GM21447 (cell line): ENCODE data around the gene KAT5.
A peak's percentile ranks its signal among the peaks of the same experiment; 100 is the strongest.
"Not testable (repeated sequence)": the region's sequence is repeated elsewhere in the genome, so short reads cannot be mapped to it uniquely, and the experiment has no call there.

Experiments
- ATAC-seq: cut with Tn5 transposase; IDR thresholded peaks from one replicate; pipeline ENCODE4 v1.9.1; 2021; ENCODE audit not compliant: unreplicated experiment

KAT5 gene

DNA sequence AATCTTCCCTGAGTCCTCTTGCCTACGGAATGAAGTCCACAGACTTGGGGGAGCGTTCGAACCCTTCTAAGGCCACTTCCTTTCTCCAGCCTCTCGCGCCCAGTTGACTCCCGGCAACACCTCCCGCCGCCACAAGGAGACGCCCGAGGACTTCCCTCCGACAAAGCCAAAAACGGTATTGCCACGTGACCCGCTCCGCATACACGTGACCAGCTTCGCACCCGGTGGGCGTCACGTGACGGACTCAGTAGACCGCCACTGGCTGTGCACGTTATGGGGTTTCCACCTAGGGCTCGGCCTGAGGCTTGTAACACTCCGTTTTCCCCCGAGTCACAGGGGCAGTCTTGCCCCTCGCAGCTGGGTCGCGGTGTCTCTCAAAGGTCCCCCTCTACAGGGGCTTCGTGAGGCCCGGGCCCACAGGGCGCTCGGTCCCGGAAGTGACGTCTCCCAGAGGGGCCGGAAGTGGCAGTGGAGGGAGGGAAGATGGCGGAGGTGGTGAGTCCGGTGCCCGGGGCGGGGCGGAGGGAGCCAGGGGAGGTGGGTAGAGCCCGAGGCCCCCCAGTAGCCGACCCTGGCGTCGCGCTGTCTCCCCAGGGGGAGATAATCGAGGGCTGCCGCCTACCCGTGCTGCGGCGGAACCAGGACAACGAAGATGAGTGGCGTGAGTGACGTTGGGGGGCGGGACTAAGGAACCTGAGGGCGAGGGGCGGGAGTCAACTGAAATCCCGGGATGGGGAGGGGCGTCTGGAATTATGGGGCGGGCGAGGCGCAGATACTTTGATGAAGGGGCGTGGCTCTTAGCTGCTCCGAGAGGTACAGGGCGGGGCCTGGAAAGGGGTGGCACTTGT is at the start of gene KAT5:
KAT5 (plus strand) TSS at position 468 of the 848 bp plus-strand sequence; CDS start at position 484, 16 bp downstream.
- ATAC-seq: peak; percentile 78

GRCh38 chr11:65662799-65663638 is 49.0 kb upstream of the KAT5 start, which contains the start of gene RELA:
TSS of gene RELA (minus strand) at chr11:65662916. CDS start at chr11:65662832, 84 bp downstream.
- ATAC-seq: peak; percentile 71

GRCh38 chr11:65663639-65664200 is 48.3 kb upstream of the KAT5 start:
- peak; percentile 22 for ATAC-seq

GRCh38 chr11:65672180-65672860 is 39.7 kb upstream of the KAT5 start:
- no peak for ATAC-seq

DNA sequence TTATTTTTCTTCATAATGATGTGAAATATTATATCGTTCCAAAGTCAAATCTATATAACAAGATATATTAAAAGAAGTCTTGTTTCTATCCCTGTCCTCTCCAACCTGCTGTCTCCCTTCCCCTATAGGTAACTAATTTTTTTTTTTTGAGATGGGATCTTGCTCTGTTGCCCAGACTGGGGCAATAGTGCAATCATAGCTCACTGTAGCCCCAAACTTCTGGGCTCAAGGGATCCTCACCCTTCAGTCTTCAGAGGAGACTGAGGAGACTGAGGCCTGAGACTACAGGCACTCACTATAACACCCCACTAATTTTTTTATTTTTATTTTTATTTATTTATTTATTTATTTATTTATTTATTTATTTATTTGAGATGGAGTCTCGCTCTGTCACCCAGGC is 39.1 kb upstream of the KAT5 start:
- no peak for ATAC-seq

GRCh38 chr11:65680192-65680743 is 31.8 kb upstream of the KAT5 start:
- ATAC-seq: no peak

- not testable (repeated sequence) for ATAC-seq
Observed at GRCh38 chr11:65683480-65683879, 28.6 kb upstream of the KAT5 start.

GRCh38 chr11:65685981-65686380 is 26.1 kb upstream of the KAT5 start:
- ATAC-seq: no peak

- not testable (repeated sequence) for ATAC-seq
Observed at GRCh38 chr11:65691847-65692246, 20.2 kb upstream of the KAT5 start.

- ATAC-seq: no peak
Observed at GRCh38 chr11:65692367-65692766, 19.7 kb upstream of the KAT5 start.

DNA sequence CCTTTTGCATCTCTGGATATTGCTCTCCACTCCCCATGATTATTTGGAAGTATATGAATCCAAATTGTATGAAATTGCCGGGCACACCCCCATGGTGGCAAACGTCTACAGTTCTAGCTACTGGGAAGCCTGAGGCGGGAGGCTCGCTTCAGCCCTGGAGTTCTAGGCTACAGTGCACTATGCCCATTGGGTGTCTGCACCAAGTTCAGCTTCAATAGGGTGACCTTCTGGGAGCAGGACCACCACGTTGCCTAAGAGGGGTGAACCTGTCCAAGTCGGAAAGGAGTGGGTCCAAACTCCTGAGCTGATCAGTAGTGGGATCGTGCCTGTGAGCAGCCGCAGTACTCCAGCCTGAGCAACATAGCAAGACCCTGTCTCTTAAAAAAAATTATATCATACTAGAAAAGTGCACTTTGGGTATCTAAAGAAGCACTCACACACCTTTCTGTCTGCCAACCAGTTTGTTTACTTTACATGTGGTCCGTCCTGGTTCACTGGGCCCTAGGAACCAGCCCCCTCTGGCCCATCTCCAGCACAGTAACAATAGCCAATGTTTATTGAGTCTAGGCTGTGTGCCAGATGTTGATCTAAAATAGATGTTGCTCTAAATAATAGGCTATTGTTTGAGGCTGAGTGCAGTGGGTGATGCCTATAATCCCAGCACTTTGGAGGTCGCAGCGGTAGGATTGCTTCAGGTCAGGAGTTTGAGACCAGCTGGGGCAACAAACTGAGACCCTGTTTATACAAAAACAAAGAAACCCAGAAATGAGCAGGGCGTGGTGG is 16.4 kb upstream of the KAT5 start:
- no peak for ATAC-seq

GRCh38 chr11:65696802-65697552 is 15.1 kb upstream of the KAT5 start:
- ATAC-seq: no peak

DNA sequence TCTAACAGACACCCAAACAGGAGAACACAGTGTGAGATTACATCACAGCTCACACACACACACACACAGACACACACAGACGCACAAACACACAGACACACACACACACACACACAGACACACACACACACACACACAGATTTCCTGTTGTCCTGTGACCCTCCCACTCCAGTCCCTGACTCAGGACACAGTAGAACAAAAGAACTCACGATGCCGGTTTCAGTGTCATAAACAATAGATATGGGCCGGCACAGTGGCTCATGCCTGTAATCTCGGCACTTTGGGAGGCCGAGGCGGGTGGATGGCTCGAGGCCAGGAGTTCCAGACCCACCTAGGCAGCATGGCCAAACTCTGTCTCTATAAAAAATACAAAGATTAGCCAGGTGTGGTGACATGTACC is 13.8 kb upstream of the KAT5 start:
- no peak for ATAC-seq

DNA sequence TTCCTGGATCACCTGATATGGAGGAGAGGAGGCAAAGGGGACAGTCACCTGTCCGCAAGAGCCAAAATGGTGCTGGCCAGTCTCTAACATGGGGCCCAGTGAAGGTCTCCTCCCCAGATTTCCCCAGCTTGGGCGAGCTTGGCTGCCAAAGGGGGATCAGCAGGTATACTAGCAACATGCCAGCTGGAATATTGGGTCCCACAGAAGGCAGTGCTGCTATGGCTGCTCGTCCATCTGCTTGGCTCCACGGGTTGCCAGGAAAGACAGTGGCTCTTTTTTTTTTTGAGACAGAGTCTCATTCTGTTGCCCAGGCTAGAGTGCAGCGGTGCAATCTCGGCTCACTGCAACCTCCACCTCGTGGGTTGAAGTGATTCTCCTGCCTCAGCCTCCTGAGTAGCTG is 12.7 kb upstream of the KAT5 start:
- ATAC-seq: no peak

- no peak for ATAC-seq
Observed at GRCh38 chr11:65700399-65700798, 11.7 kb upstream of the KAT5 start.

DNA sequence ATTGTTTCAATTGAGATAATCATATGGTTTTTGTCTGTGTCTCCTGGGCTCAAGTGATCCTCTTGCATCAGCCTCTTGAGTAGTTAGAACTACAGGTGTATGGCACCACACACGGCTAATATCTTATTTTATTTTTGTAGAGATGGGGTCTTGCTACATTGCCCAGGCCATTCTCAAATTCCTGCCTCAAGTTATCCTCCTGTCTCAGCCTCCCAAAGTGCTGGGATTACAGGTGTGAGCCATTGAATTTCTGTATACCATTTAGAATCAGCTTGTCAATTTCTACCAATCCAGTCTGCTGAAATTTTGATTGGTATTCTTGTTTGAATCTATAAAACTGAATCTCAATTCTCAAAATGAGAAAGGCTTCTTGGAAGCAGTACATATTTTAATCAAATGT is 10.4 kb upstream of the KAT5 start:
- ATAC-seq: no peak

DNA sequence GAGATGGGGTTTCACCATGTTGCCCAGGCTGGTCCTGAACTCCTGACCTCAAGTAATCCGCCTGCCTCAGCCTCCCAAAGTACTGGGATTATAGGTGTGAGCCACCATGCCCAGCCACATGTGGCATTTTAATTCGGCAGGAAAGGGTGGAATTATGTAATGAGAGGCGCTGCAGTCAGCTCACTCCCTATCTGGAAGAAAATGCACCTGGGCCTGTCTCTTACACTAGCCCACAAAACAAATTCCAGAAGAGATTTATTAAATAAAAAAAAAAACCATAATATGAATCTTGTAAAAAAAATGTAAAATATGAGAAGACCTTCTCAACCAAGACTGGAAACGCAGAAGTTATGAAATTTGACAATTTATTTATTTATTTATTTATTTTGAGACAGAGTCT is 8.2 kb upstream of the KAT5 start:
- ATAC-seq: no peak

DNA sequence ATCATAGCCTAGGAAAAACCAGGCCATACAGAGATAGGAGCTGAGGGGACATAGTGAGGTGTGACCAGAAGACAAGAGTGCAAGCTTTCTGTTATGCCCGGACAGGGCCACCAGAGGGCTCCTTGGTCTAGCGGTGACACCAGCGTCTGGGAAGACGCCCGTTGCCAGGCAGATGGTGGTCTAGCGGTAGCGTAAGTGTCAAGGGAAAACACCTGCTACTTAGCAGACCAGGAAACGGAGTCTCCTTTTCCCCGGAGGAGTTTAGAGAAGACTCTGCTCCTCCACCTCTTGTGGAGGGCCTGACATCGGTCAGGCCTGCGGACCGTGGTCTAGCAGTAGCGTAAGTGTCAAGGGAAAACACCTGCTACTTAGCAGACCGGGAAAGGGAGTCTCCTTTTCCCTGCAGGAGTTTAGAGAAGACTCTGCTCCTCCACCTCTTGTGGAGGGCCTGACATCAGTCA is 5.7 kb upstream of the KAT5 start:
- ATAC-seq: not testable (repeated sequence)

DNA sequence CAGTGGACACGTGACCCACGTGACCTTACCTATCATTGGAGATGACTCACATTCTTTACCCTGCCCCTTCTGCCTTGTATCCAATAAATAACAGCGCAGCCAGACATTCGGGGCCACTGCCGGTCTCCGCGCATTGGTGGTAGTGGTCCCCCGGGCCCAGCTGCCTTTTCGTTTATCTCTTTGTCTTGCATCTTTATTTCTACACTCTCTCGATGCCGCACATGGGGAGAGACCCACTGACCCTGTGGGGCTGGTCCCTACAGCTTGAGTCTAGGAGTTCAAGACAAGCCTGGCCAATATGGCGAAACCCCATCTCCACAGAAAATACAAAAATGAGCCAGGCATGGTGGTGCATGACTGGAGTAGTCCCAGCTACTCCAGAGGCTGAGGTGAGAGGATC is 5.0 kb upstream of the KAT5 start:
- ATAC-seq: not testable (repeated sequence)
